ENCODE data around the gene PRKAG2. TPM values are rescaled to one million over a fixed set of nuclear protein-coding genes. Genes with fewer than 3 reads are reported as not detected.

Gene PRKAG2
- total and polyA plus RNA-seq, 10 donors: 15.8 to 50.9 (median 32.8) TPM

DNA sequence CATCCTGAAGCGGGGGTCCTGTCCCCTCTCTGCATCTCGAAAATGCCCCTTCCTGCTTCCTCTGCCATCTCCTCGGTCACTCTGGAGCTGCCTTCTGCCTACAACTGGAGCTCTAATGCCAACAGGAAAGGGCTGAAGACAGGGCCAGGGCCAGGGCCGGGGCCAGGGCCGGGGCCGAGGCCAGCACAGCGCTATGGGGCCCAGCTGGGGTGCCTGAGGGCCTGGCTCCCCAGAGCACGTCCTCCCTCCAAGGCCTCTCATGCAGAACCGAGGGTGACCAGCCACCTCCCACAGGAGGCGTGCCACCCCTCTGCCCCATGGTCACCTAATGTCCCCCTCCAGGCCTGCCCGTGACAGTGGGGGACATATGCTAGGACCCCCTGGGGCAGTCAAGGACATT is 155.7 kb downstream of the PRKAG2 start:
- Histone ChIP-seq H3K36me3 (peaks cover 0 to 5% (median 0%) of the 10 kb centered on the region in 6 donors), H3K4me1 (peaks cover 0 to 40% (median 18%) of the 10 kb centered on the region in 6 donors), H3K4me3 (no peak overlapping the region), H3K27me3 (replicated peaks in 1 of 7) (no peaks in the 10 kb centered on the region), H3K27ac (peak overlapping the region in 3 of 8 donors; percentile 21 to 49 (median 33)), H3K9me3 (no peaks in the 10 kb centered on the region)
- 62 to 71% (median 68%) methylated on average over 7 to 11 of the region's 11 CpGs for WGBS, 5 donors
- DNase-seq: no peak
- intact Hi-C loops (cut with DNase I; ENCODE audit: low total_unique reads): no loop called here
- peak in 2 of 3 donors; percentile 35 to 76 for TF ChIP-seq POLR2AphosphoS5 (IDR thresholded peaks at IDR 0.05)
- no peak for TF ChIP-seq CTCF (IDR thresholded peaks at IDR 0.05 in 8 of 11, conservative IDR thresholded peaks at IDR 0.05 in 3 of 11)

DNA sequence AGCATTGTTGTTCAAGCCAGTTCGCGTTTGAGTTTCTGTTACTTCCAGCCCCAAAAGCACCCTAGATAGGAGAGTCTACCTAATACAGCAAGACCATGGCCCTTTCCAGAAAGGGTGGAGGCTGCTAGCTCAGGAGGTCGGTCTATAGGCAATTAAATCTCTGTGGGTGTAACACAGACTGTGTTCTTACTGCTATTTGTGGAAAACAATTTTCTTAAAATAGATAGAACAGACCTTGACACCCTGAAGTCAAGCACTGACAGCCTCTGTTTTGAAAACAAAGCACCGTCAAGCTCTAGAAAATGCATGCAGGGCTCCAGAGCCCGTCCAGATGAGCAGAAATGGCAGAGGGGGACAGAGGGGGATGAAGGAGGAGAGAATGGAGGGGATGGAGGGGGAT is 156.6 kb downstream of the PRKAG2 start:
- WGBS, 5 donors: 64 to 77% (median 70%) methylated on average over 5 of the region's 5 CpGs
- no peak for DNase-seq
- intact Hi-C loops (cut with DNase I; ENCODE audit: low total_unique reads): no loop called here
- peak overlapping the region in 1 of 8 donors; percentile 26 for H3K27ac ChIP-seq
- H3K9me3 ChIP-seq: no peaks in the 10 kb centered on the region
- peaks cover 0 to 5% (median 0%) of the 10 kb centered on the region in 6 donors for H3K36me3 ChIP-seq
- H3K4me3 ChIP-seq: no peak overlapping the region
- peaks cover 0 to 41% (median 10%) of the 10 kb centered on the region in 6 donors for H3K4me1 ChIP-seq
- H3K27me3 ChIP-seq (replicated peaks in 1 of 7): no peaks in the 10 kb centered on the region
- TF ChIP-seq CTCF (IDR thresholded peaks at IDR 0.05 in 8 of 11, conservative IDR thresholded peaks at IDR 0.05 in 3 of 11): no peak
- TF ChIP-seq POLR2AphosphoS5 (IDR thresholded peaks at IDR 0.05): no peak
- TF ChIP-seq POLR2A (IDR thresholded peaks at IDR 0.05): no peak

DNA sequence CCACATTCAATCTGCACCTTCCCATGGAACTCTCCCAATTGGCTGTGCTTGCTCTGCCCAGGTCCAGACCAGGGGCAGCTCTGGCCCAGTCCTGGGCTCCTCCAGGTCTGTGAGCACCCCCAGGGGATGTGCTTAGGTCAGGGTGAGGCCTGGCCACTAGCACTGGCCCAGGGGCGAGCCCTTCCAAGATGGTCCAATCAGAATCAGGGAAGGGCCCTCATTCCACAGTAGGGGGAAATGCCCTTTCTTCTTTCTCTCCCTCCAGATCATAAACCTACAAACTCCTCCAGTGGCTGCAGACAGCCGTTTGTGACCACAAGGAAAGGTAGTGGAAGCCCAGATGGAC is 157.0 kb downstream of the PRKAG2 start:
- intact Hi-C loops (cut with DNase I; ENCODE audit: low total_unique reads): no loop called here
- TF ChIP-seq POLR2AphosphoS5 (IDR thresholded peaks at IDR 0.05) (no peak), POLR2A (IDR thresholded peaks at IDR 0.05) (no peak), CTCF (IDR thresholded peaks at IDR 0.05 in 8 of 11, conservative IDR thresholded peaks at IDR 0.05 in 3 of 11) (no peak)
- H3K27ac ChIP-seq: peak overlapping the region in 1 of 8 donors; percentile 26
- no peaks in the 10 kb centered on the region for H3K27me3 ChIP-seq (replicated peaks in 1 of 7)
- H3K4me3 ChIP-seq: no peak overlapping the region
- H3K4me1 ChIP-seq: peaks cover 0 to 37% (median 6%) of the 10 kb centered on the region in 6 donors
- H3K9me3 ChIP-seq: no peaks in the 10 kb centered on the region
- DNase-seq: no peak
- 76 to 89% (median 86%) methylated on average over 2 of the region's 2 CpGs for WGBS, 5 donors
- peaks cover 0 to 5% (median 0%) of the 10 kb centered on the region in 6 donors for H3K36me3 ChIP-seq

DNA sequence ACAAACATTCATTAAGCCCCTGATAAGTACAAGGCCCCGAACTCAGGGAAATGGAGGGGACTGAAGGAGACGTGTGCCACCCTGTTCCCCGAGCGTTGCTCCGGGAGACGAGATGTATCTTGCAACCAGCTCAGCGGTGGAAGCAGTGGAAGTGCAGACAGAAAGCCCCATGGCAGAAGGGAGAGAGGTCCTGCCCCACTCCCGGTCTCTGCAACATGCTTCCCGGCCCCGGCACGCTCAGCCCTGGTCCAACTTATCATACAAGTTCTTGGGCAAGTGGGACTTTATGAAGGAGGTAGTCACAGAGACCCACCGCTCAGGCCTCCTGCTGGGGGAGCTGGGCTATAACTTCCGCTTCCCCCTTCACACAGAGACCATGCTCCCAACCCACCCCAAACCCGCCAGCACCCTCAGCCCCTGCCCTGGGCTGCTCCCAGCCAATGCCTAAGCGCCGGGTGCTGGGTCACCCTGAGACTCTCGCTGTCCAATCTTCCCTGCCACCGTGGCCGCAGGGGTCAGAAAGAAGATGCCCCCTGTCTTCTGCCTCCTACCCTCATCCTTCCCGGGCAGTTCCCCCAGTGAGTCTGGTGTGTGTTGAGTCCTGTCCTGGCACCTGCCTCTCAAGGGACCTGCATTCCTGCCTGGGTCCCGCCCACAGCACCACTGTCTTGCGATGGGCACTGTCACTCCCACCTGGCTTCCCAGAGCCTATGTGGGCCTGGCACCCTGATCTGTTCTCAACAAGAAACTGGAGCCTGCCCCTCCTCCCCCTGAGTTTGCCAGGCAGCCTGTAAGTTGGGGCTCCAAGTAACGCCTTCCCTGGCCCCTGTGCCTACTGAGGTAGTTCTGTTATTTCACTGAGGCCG is 157.7 kb downstream of the PRKAG2 start:
- intact Hi-C loops (cut with DNase I; ENCODE audit: low total_unique reads): no loop called here
- no peaks in the 10 kb centered on the region for H3K27me3 ChIP-seq (replicated peaks in 1 of 7)
- WGBS, 5 donors: 95 to 97% (median 96%) methylated on average over 22 to 24 of the region's 24 CpGs
- H3K36me3 ChIP-seq: peaks cover 0 to 5% (median 0%) of the 10 kb centered on the region in 6 donors
- H3K4me3 ChIP-seq: no peak overlapping the region
- DNase-seq: no peak
- H3K27ac ChIP-seq: peak overlapping the region in 1 of 8 donors; percentile 26
- no peaks in the 10 kb centered on the region for H3K9me3 ChIP-seq
- no peak for TF ChIP-seq POLR2A (IDR thresholded peaks at IDR 0.05)
- no peak for TF ChIP-seq CTCF (IDR thresholded peaks at IDR 0.05 in 8 of 11, conservative IDR thresholded peaks at IDR 0.05 in 3 of 11)
- no peak for TF ChIP-seq POLR2AphosphoS5 (IDR thresholded peaks at IDR 0.05)
- peaks cover 0 to 34% (median 4%) of the 10 kb centered on the region in 6 donors for H3K4me1 ChIP-seq
